Endothelial cell of umbilical vein (primary cell): ENCODE measurements around the gene GNAI1. TPM values are rescaled to one million over a fixed set of nuclear protein-coding genes. Genes with fewer than 3 reads are reported as not detected.

Source experiments
- BruUV-seq: library from RNA; stranded (reverse); fragments of 400-500 nt; replicated peaks from 2 replicates; lab custom pipeline; 2021; lab: Mats Ljungman, UMichigan
- CTCF ChIA-PET: fragments of 300-600, 350-600 bp; sonication (Branson Sonifier 250); formaldehyde crosslinking; loops from one replicate; lab custom pipeline; 2021; ENCODE audit warnings: antibody characterized with exemption, inconsistent platforms; lab: Charles Lee
- POLR2A ChIA-PET: fragments of 300-600, 350-600 bp; sonication (Branson Sonifier 250); formaldehyde crosslinking; loops from one replicate; lab custom pipeline; 2021; ENCODE audit warnings: antibody characterized with exemption, inconsistent platforms; lab: Charles Lee
- DNase-seq: peaks from one replicate; pipeline ENCODE4 v3.0.0-alpha.2; 2011; ENCODE audit warnings: low read depth, low spot score
- FAIRE-seq: peaks from 2 replicates; lab custom pipeline; 2011; peaks lifted over from hg19 to GRCh38; lab: Jason Lieb, UNC
- H2AFZ ChIP-seq: 2 replicates; pipeline ENCODE4 v1.6.0; 2012; ENCODE audit warnings: low read depth, low read length, control low read depth, inconsistent platforms
- H3K27ac ChIP-seq: 2 replicates; pipeline ENCODE4 v1.5.1; 2011; ENCODE audit warnings: low read depth, mild to moderate bottlenecking, control low read depth, low read length, moderate library complexity; ENCODE audit not compliant: insufficient read depth
- H3K27me3 ChIP-seq, 2 experiments: 2 replicates each; pipeline versions ENCODE4 v1.6.0 to v1.6.1; 2011; ENCODE audit warnings: low read length in 2 of 2, mixed read lengths in 1 of 2; ENCODE audit not compliant: control insufficient read depth in 2 of 2, insufficient read depth in 2 of 2
- H3K36me3 ChIP-seq, 2 experiments: 2 replicates in 1 of 2; 3 replicates in 1 of 2; pipeline ENCODE4 v1.5.1; 2011; ENCODE audit warnings: low read length in 2 of 2, mild to moderate bottlenecking in 1 of 2, moderate library complexity in 1 of 2; ENCODE audit not compliant: control insufficient read depth in 2 of 2, insufficient read depth in 2 of 2; ENCODE audit errors: extremely low read depth in 1 of 2
- H3K4me1 ChIP-seq: 3 replicates; pipeline ENCODE4 v1.5.1; 2011; ENCODE audit warnings: mild to moderate bottlenecking, low read length; ENCODE audit not compliant: control insufficient read depth, insufficient read depth; ENCODE audit errors: extremely low read depth
- H3K4me2 ChIP-seq: 2 replicates; pipeline ENCODE4 v1.6.1; 2011; ENCODE audit warnings: low read length, control low read depth, mixed read lengths; ENCODE audit not compliant: insufficient read depth
- H3K4me3 ChIP-seq, 3 experiments: fragments of 200-600 bp in 1 of 3; sonication (generic), shearing (Covaris generic) in 1 of 3; replicated peaks in 1 of 3; 2 replicates each; pipeline ENCODE4 v1.5.1; 2011 to 2016; ENCODE audit warnings: control low read depth in 3 of 3, low read length in 3 of 3, mild to moderate bottlenecking in 2 of 3, inconsistent platforms in 1 of 3, low read depth in 1 of 3, moderate library complexity in 1 of 3; ENCODE audit not compliant: insufficient read depth in 1 of 3
- H3K79me2 ChIP-seq: 2 replicates; pipeline ENCODE4 v1.6.0; 2012; ENCODE audit warnings: low read length, inconsistent platforms; ENCODE audit not compliant: control insufficient read depth, insufficient read depth
- H3K9ac ChIP-seq: replicated peaks from 2 replicates; pipeline ENCODE3; 2011; ENCODE audit warnings: low read length, control low read depth; ENCODE audit not compliant: insufficient read depth; ENCODE audit errors: extremely low read depth
- H3K9me1 ChIP-seq: replicated peaks from 3 replicates; pipeline ENCODE4 v1.6.0; 2011; ENCODE audit warnings: mild to moderate bottlenecking, low read length; ENCODE audit not compliant: control insufficient read depth, insufficient read depth; ENCODE audit errors: extremely low read depth
- H3K9me3 ChIP-seq: replicated peaks from 2 replicates; pipeline ENCODE4 v1.5.1; 2012; ENCODE audit warnings: low read length, inconsistent platforms; ENCODE audit not compliant: control insufficient read depth, insufficient read depth
- H4K20me1 ChIP-seq: replicated peaks from 2 replicates; pipeline ENCODE3; 2011; ENCODE audit warnings: mild to moderate bottlenecking, low read length; ENCODE audit not compliant: control insufficient read depth, insufficient read depth; ENCODE audit errors: extremely low read depth
- EZH2 ChIP-seq: IDR thresholded peaks from 2 replicates; pipeline ENCODE4 v1.6.1; 2012; ENCODE audit warnings: borderline replicate concordance, low read depth, mild to moderate bottlenecking, moderate library complexity, low read length, inconsistent platforms; ENCODE audit not compliant: severe bottlenecking
- FOS ChIP-seq: IDR thresholded peaks from 2 replicates; pipeline ENCODE4 v1.6.1; 2011; ENCODE audit warnings: mild to moderate bottlenecking, low read length, moderate library complexity, borderline replicate concordance; ENCODE audit not compliant: insufficient read depth
- GATA2 ChIP-seq: IDR thresholded peaks from 2 replicates; pipeline ENCODE4 v1.7.0; 2011; ENCODE audit warnings: low read depth, mild to moderate bottlenecking, moderate library complexity, mixed read lengths, low read length; ENCODE audit not compliant: insufficient read length, insufficient read depth
- JUN ChIP-seq: IDR thresholded peaks from 2 replicates; pipeline ENCODE4 v1.6.1; 2011; ENCODE audit warnings: borderline replicate concordance, low read depth; ENCODE audit not compliant: insufficient read length, insufficient read depth
- MAX ChIP-seq: IDR thresholded peaks from 2 replicates; pipeline ENCODE4 v1.6.1; 2011; ENCODE audit not compliant: insufficient read depth, insufficient read length
- MYC ChIP-seq: IDR thresholded peaks from one replicate; pipeline ENCODE4 v1.6.1; 2011; ENCODE audit warnings: mild to moderate bottlenecking, low read depth, low read length
- POLR2A ChIP-seq: IDR thresholded peaks from 2 replicates; pipeline ENCODE4 v1.6.1; 2012; ENCODE audit warnings: low read depth, mild to moderate bottlenecking, control low read depth, low read length
- POLR2AphosphoS5 ChIP-seq: IDR thresholded peaks from 2 replicates; pipeline ENCODE4 v1.6.1; 2012; ENCODE audit warnings: low read depth, mild to moderate bottlenecking, control low read depth, low read length, moderate library complexity; ENCODE audit not compliant: insufficient read depth
- dilution Hi-C: fragments of 300-500 bp; cut with MboI; formaldehyde crosslinking; loops from one replicate; pipeline ENCODE4 v1.15.0; 2019; ENCODE audit warnings: low sequenced_read_pairs; ENCODE audit not compliant: extremely low pct_ligation_motif_present
- intact Hi-C: fragments of 100-400 bp; cut with micrococcal nuclease; formaldehyde crosslinking; loops from one replicate; pipeline ENCODE4 v1.10.0; 2022
- polyA plus RNA-seq, 4 experiments: library from polyadenylated mRNA; depleted of rRNA in 3 of 4; stranded (reverse) in 3 of 4; unstranded in 1 of 4; fragments of >200 nt; gene quantifications; 2 replicates each; pipeline versions ENCODE4 v1.2.1 to v1.2.3, GENCODE V29; 2011 to 2012; ENCODE audit warnings: missing spikeins in 1 of 4
- total RNA-seq: library from RNA; stranded (reverse); gene quantifications from 2 replicates; pipeline ENCODE4 v1.2.3, GENCODE V29; 2021
- TF ChIP-seq, protein P1 (sequence below), 2 donors: IDR thresholded peaks; 1 replicate in 1 of 2; 2 replicates in 1 of 2; pipeline ENCODE4 v1.5.1; 2011; ENCODE audit warnings: low read length in 2 of 2, mild to moderate bottlenecking in 2 of 2, moderate library complexity in 2 of 2, control low read depth in 1 of 2, inconsistent platforms in 1 of 2, low read depth in 1 of 2; ENCODE audit not compliant: insufficient read depth in 1 of 2; ENCODE audit errors: extremely low read depth in 1 of 2

GNAI1 gene
- total and polyA plus RNA-seq, 2 donors (not counting 3 experiments of a cell fraction or from before 2014, with no cell fraction given), result 7.5 to 15.0 TPM

DNA sequence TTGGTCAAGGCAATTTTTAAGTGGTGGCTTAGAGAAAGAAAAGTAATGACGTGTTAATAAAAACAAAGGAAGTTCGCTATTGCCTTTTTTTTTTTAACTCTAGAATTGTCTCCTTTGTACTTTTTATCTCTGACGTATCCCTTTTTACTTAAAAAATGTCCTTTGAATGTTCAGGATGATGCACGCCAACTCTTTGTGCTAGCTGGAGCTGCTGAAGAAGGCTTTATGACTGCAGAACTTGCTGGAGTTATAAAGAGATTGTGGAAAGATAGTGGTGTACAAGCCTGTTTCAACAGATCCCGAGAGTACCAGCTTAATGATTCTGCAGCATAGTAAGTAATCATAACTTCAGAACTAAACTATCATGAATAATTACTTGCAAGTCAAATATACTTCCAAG is 64.4 kb downstream of the GNAI1 start:
- Histone ChIP-seq H2AFZ (no peak overlapping the region), H3K9me1 (no peaks in the 10 kb centered on the region), H3K79me2 (no peaks in the 10 kb centered on the region), H3K4me3 (no peak overlapping the region), H3K9me3 (no peaks in the 10 kb centered on the region), H3K27me3 (no peaks in the 10 kb centered on the region), H3K36me3 (peaks cover 0 to 3% of the 10 kb centered on the region in 2 experiments), H4K20me1 (no peaks in the 10 kb centered on the region), H3K27ac (no peak overlapping the region), H3K4me2 (no peak overlapping the region), H3K4me1 (no peaks in the 10 kb centered on the region), H3K9ac (no peak overlapping the region)
- CTCF ChIA-PET, result interaction anchor here (1.2 to 1.3 kb wide), 3 partner anchors 12 to 193 kb away, joined by 3 to 4 read pairs (median 3); no protein-coding TSS in a partner anchor
- DNase-seq (no peak), FAIRE-seq (no peak)
- intact Hi-C loops, result no loop called here
- POLR2A ChIA-PET, result no interaction called here
- no peak for TF ChIP-seq JUN
- no peak for TF ChIP-seq POLR2A
- no peak for TF ChIP-seq MYC
- TF ChIP-seq, protein P1, sequence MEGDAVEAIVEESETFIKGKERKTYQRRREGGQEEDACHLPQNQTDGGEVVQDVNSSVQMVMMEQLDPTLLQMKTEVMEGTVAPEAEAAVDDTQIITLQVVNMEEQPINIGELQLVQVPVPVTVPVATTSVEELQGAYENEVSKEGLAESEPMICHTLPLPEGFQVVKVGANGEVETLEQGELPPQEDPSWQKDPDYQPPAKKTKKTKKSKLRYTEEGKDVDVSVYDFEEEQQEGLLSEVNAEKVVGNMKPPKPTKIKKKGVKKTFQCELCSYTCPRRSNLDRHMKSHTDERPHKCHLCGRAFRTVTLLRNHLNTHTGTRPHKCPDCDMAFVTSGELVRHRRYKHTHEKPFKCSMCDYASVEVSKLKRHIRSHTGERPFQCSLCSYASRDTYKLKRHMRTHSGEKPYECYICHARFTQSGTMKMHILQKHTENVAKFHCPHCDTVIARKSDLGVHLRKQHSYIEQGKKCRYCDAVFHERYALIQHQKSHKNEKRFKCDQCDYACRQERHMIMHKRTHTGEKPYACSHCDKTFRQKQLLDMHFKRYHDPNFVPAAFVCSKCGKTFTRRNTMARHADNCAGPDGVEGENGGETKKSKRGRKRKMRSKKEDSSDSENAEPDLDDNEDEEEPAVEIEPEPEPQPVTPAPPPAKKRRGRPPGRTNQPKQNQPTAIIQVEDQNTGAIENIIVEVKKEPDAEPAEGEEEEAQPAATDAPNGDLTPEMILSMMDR (IDR thresholded peaks at IDR 0.05; ENCODE audit: extremely low read depth in 1 of 2, insufficient read depth in 1 of 2, low read depth in 1 of 2, low read length in 2 of 2), result no peak
- TF ChIP-seq EZH2, result no peak
- TF ChIP-seq FOS, result no peak
- no peak for TF ChIP-seq GATA2
- no peak for TF ChIP-seq POLR2AphosphoS5
- TF ChIP-seq MAX, result no peak
- dilution Hi-C loops, result no loop called here
- no TSS peak for BruUV-seq
